ENCODE data around the gene ALPL. TPM values are rescaled to one million over a fixed set of nuclear protein-coding genes. Genes with fewer than 3 reads are reported as not detected.

Gene ALPL
- total and polyA plus RNA-seq, 9 of the 15 experiments (the other 6 are each of a cell fraction or from before 2014, with no cell fraction given) = 0.04 to 0.38 (median 0.18) TPM; not detected in 4

DNA sequence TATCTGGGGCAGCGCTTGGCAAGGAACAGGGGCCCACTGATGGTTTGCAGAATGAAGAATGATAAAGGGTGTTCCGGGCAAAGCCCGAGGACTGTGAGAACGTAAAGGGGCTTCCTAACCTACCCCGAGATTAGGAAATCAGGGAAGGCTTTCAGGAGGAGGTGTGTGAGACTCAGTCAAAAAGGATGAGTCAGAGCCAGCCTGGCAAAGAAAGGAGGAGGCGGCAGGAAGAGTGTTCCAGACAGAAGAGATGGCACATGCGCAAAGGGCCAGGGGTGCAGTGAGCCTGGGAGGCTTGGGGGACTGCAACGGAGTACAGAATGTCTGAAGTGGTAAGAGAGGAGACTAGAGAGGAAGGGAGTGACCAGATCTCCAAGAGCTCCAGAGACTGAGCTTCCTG lies 89.7 kb downstream of the ALPL start (continued):
- TF ChIP-seq ZBED1 (IDR thresholded peaks at IDR 0.05) (no peak), MED1 (CRISPR knock-in tag; IDR thresholded peaks at IDR 0.05; ENCODE audit: borderline replicate concordance) (no peak), RBM25 (IDR thresholded peaks at IDR 0.05; ENCODE audit: low read depth, low read length, severe bottlenecking) (no peak)
- TF ChIP-seq, protein P1, sequence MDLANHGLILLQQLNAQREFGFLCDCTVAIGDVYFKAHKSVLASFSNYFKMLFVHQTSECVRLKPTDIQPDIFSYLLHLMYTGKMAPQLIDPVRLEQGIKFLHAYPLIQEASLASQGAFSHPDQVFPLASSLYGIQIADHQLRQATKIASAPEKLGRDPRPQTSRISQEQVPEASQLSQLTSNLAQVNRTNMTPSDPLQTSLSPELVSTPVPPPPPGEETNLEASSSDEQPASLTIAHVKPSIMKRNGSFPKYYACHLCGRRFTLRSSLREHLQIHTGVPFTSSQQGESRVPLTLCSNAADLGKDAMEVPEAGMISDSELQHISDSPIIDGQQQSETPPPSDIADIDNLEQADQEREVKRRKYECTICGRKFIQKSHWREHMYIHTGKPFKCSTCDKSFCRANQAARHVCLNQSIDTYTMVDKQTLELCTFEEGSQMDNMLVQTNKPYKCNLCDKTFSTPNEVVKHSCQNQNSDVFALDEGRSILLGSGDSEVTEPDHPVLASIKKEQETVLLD (IDR thresholded peaks at IDR 0.05) = no peak
- TF ChIP-seq, protein P2, sequence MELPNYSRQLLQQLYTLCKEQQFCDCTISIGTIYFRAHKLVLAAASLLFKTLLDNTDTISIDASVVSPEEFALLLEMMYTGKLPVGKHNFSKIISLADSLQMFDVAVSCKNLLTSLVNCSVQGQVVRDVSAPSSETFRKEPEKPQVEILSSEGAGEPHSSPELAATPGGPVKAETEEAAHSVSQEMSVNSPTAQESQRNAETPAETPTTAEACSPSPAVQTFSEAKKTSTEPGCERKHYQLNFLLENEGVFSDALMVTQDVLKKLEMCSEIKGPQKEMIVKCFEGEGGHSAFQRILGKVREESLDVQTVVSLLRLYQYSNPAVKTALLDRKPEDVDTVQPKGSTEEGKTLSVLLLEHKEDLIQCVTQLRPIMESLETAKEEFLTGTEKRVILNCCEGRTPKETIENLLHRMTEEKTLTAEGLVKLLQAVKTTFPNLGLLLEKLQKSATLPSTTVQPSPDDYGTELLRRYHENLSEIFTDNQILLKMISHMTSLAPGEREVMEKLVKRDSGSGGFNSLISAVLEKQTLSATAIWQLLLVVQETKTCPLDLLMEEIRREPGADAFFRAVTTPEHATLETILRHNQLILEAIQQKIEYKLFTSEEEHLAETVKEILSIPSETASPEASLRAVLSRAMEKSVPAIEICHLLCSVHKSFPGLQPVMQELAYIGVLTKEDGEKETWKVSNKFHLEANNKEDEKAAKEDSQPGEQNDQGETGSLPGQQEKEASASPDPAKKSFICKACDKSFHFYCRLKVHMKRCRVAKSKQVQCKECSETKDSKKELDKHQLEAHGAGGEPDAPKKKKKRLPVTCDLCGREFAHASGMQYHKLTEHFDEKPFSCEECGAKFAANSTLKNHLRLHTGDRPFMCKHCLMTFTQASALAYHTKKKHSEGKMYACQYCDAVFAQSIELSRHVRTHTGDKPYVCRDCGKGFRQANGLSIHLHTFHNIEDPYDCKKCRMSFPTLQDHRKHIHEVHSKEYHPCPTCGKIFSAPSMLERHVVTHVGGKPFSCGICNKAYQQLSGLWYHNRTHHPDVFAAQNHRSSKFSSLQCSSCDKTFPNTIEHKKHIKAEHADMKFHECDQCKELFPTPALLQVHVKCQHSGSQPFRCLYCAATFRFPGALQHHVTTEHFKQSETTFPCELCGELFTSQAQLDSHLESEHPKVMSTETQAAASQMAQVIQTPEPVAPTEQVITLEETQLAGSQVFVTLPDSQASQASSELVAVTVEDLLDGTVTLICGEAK (IDR thresholded peaks at IDR 0.05) = no peak
- TF ChIP-seq, protein P2 (CRISPR knock-in tag; IDR thresholded peaks at IDR 0.05) = no peak
- TF ChIP-seq, protein P3, sequence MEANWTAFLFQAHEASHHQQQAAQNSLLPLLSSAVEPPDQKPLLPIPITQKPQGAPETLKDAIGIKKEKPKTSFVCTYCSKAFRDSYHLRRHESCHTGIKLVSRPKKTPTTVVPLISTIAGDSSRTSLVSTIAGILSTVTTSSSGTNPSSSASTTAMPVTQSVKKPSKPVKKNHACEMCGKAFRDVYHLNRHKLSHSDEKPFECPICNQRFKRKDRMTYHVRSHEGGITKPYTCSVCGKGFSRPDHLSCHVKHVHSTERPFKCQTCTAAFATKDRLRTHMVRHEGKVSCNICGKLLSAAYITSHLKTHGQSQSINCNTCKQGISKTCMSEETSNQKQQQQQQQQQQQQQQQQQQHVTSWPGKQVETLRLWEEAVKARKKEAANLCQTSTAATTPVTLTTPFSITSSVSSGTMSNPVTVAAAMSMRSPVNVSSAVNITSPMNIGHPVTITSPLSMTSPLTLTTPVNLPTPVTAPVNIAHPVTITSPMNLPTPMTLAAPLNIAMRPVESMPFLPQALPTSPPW (CRISPR knock-in tag; IDR thresholded peaks at IDR 0.05) = no peak
- TF ChIP-seq, protein P4, sequence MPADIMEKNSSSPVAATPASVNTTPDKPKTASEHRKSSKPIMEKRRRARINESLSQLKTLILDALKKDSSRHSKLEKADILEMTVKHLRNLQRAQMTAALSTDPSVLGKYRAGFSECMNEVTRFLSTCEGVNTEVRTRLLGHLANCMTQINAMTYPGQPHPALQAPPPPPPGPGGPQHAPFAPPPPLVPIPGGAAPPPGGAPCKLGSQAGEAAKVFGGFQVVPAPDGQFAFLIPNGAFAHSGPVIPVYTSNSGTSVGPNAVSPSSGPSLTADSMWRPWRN (IDR thresholded peaks at IDR 0.05; ENCODE audit: low read depth) = no peak
- TF ChIP-seq, protein P5, sequence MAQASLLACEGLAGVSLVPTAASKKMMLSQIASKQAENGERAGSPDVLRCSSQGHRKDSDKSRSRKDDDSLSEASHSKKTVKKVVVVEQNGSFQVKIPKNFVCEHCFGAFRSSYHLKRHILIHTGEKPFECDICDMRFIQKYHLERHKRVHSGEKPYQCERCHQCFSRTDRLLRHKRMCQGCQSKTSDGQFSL (CRISPR knock-in tag; IDR thresholded peaks at IDR 0.05) = no peak
- TF ChIP-seq, protein P5 (tag; IDR thresholded peaks at IDR 0.05) = no peak
